ENCODE data around the gene APLP1.
"Not testable (repeated sequence)": the region's sequence is repeated elsewhere in the genome, so short reads cannot be mapped to it uniquely, and the experiment has no call there.

The APLP1 gene

GRCh38 chr19:35868172-35868822, at the start of gene APLP1:
APLP1 (plus strand) TSS chr19:35868574; CDS start chr19:35868637, 63 bp downstream.
- peak; percentile 54 for DNase-seq

GRCh38 chr19:35822579-35822978, 45.8 kb upstream of the APLP1 start:
- no peak for DNase-seq

- no peak for DNase-seq
Observed at GRCh38 chr19:35824150-35824549, 44.2 kb upstream of the APLP1 start.

GRCh38 chr19:35828692-35829301, 39.6 kb upstream of the APLP1 start:
- no peak for DNase-seq

- no peak for DNase-seq
Observed at GRCh38 chr19:35830986-35831385, 37.4 kb upstream of the APLP1 start.

- DNase-seq: no peak
Observed at GRCh38 chr19:35832054-35832453, 36.3 kb upstream of the APLP1 start.

- no peak for DNase-seq
Observed at GRCh38 chr19:35833972-35834371, 34.4 kb upstream of the APLP1 start.

- DNase-seq: not testable (repeated sequence)
Observed at GRCh38 chr19:35836096-35836495, 32.3 kb upstream of the APLP1 start.

- no peak for DNase-seq
Observed at GRCh38 chr19:35841961-35842595, 26.3 kb upstream of the APLP1 start.

GRCh38 chr19:35842666-35843272, 25.6 kb upstream of the APLP1 start:
- DNase-seq: no peak

- no peak for DNase-seq
Observed at GRCh38 chr19:35843676-35844481, 24.5 kb upstream of the APLP1 start.

GRCh38 chr19:35844482-35845214, 23.7 kb upstream of the APLP1 start:
- DNase-seq: no peak

GRCh38 chr19:35845215-35846037, 22.9 kb upstream of the APLP1 start:
- DNase-seq: no peak

- no peak for DNase-seq
Observed at GRCh38 chr19:35846038-35846668, 22.2 kb upstream of the APLP1 start.

GRCh38 chr19:35847911-35848310, 20.5 kb upstream of the APLP1 start:
- DNase-seq: no peak

- DNase-seq: no peak
Observed at GRCh38 chr19:35848486-35848885, 19.9 kb upstream of the APLP1 start.

- DNase-seq: no peak
Observed at GRCh38 chr19:35848919-35849505, 19.4 kb upstream of the APLP1 start.

- no peak for DNase-seq
Observed at GRCh38 chr19:35851213-35852028, 17.0 kb upstream of the APLP1 start.

GRCh38 chr19:35852029-35852780, 16.2 kb upstream of the APLP1 start, which contains the start of gene NPHS1:
NPHS1 (minus strand) TSS chr19:35852504; CDS start chr19:35851837, 667 bp downstream.
- DNase-seq: no peak
